PC-3 (cell line): ENCODE measurements around the gene FBXL4. TPM values are rescaled to one million over a fixed set of nuclear protein-coding genes. Genes with fewer than 3 reads are reported as not detected.

Experiments used
- ATAC-seq: fragments of 200-7000 bp; cut with Tn5 transposase; 2 replicates; pipeline ENCODE4 v1.9.1; 2020; ENCODE audit warnings: mild to moderate bottlenecking, moderate library complexity
- BruUV-seq: library from RNA; stranded (reverse); fragments of 400-500 nt; replicated peaks from 2 replicates; lab custom pipeline; 2021; lab: Mats Ljungman, UMichigan
- CTCF ChIA-PET: fragments of 300-600 bp; sonication (Branson Sonifier 250); formaldehyde crosslinking; loops from one replicate; lab custom pipeline; 2022; ENCODE audit warnings: antibody characterized with exemption; lab: Charles Lee
- POLR2A ChIA-PET: fragments of 300-600 bp; sonication (Branson Sonifier 250); formaldehyde crosslinking; loops from one replicate; lab custom pipeline; 2022; ENCODE audit warnings: antibody characterized with exemption; ENCODE audit not compliant: unreplicated experiment; lab: Charles Lee
- DNase-seq: peaks from one replicate; pipeline ENCODE4 v3.0.0-alpha.2; 2015
- H2AFZ ChIP-seq: fragments of 300-600 bp; sonication (generic); 2 replicates; pipeline ENCODE4 v1.6.0; 2016; ENCODE audit warnings: antibody characterized with exemption, low read length
- H3F3A ChIP-seq: fragments of 300-600 bp; sonication (generic); one replicate; pipeline ENCODE4 v1.6.0; 2017; ENCODE audit warnings: antibody characterized with exemption, low read length, control low read depth, mild to moderate bottlenecking; ENCODE audit not compliant: unreplicated experiment
- H3K27ac ChIP-seq: fragments of 300-600 bp; sonication (generic); 2 replicates; pipeline ENCODE4 v1.5.1; 2016; ENCODE audit warnings: mild to moderate bottlenecking, low read length
- H3K27me3 ChIP-seq: fragments of 300-600 bp; sonication (generic); 2 replicates; pipeline ENCODE4 v1.6.1; 2016; ENCODE audit warnings: low read length, mixed read lengths
- H3K36me3 ChIP-seq: fragments of 300-600 bp; sonication (generic); 2 replicates; pipeline ENCODE4 v1.6.1; 2016; ENCODE audit warnings: low read depth, mixed run types, low read length, mixed read lengths
- H3K4me1 ChIP-seq: fragments of 300-600 bp; sonication (generic); 2 replicates; pipeline ENCODE4 v1.5.1; 2016; ENCODE audit warnings: low read length; ENCODE audit not compliant: insufficient read depth
- H3K4me2 ChIP-seq: fragments of 300-600 bp; sonication (generic); 2 replicates; pipeline ENCODE4 v1.6.0; 2016; ENCODE audit warnings: low read length
- H3K4me3 ChIP-seq: fragments of 300-600 bp; sonication (generic); 2 replicates; pipeline ENCODE4 v1.5.1; 2016; ENCODE audit warnings: mild to moderate bottlenecking, low read length, mixed read lengths
- H3K79me2 ChIP-seq: fragments of 300-600 bp; sonication (generic); 2 replicates; pipeline ENCODE4 v1.6.1; 2017; ENCODE audit warnings: low read length, mixed read lengths
- H3K9ac ChIP-seq: fragments of 300-600 bp; sonication (generic); 2 replicates; pipeline ENCODE4 v1.6.0; 2016; ENCODE audit warnings: mild to moderate bottlenecking, low read length
- H3K9me2 ChIP-seq: fragments of 300-600 bp; sonication (generic); replicated peaks from 2 replicates; pipeline ENCODE4 v1.6.1; 2016; ENCODE audit warnings: mixed run types, low read length, mixed read lengths
- H3K9me3 ChIP-seq: fragments of 300-600 bp; sonication (generic); 2 replicates; pipeline ENCODE4 v1.6.1; 2016; ENCODE audit warnings: low read length, mixed read lengths
- H4K20me1 ChIP-seq: fragments of 300-600 bp; sonication (generic); 2 replicates; pipeline ENCODE4 v1.6.1; 2016; ENCODE audit warnings: low read length, mixed read lengths
- CTCF ChIP-seq: fragments of 300-600 bp; sonication (generic); conservative IDR thresholded peaks from 2 replicates; pipeline ENCODE4 v1.5.1; 2017; ENCODE audit warnings: antibody characterized with exemption, low read depth, mild to moderate bottlenecking, low read length
- EZH2 ChIP-seq: fragments of 300-600 bp; sonication (generic); IDR thresholded peaks from one replicate; pipeline ENCODE4 v1.6.1; 2017; ENCODE audit warnings: antibody characterized with exemption, mild to moderate bottlenecking, low read length; ENCODE audit not compliant: unreplicated experiment
- EZH2phosphoT487 ChIP-seq: fragments of 300-600 bp; sonication (generic); IDR thresholded peaks from 2 replicates; pipeline ENCODE4 v1.6.1; 2018; ENCODE audit warnings: mild to moderate bottlenecking, antibody characterized with exemption, low read length, borderline replicate concordance
- intact Hi-C: fragments of 100-400 bp; cut with micrococcal nuclease; formaldehyde crosslinking; loops from 2 replicates; pipeline ENCODE4 v1.9.0; 2023
- total RNA-seq: library from RNA; depleted of rRNA; stranded (reverse); fragments of >200 nt; gene quantifications from 2 replicates; pipeline ENCODE4 v1.2.3, GENCODE V29; 2014

FBXL4 gene
- total RNA-seq, 1 experiment from 2014 or later: 3.8 TPM

GRCh38 chr6:98871057-98871456 is 76.7 kb downstream of the FBXL4 start:
- Histone ChIP-seq H2AFZ (no peak overlapping the region), H3K9me2 (no peaks in the 10 kb centered on the region), H4K20me1 (no peaks in the 10 kb centered on the region), H3K4me2 (peak overlapping the region; percentile 26; the same call in 1 of the 2 replicates), H3K9me3 (no peaks in the 10 kb centered on the region), H3K9ac (no peak overlapping the region), H3K27ac (no peak overlapping the region), H3K4me1 (peaks cover 6% of the 10 kb centered on the region), H3K4me3 (no peak overlapping the region), H3K36me3 (no peaks in the 10 kb centered on the region), H3F3A (no peaks in the 10 kb centered on the region), H3K79me2 (no peaks in the 10 kb centered on the region), H3K27me3 (no peaks in the 10 kb centered on the region)
- ATAC-seq (peak; percentile 85), DNase-seq (peak; percentile 50)
- intact Hi-C loops: loop anchor here (5.0 kb wide), 1 partner anchor 76 kb away; the partner anchor contains the start of gene FBXL4
- BruUV-seq: no TSS peak
- no peak for TF ChIP-seq EZH2phosphoT487
- no peak for TF ChIP-seq EZH2
- no peak for TF ChIP-seq CTCF
- ChIA-PET CTCF (no interaction called here), POLR2A (no interaction called here)

GRCh38 chr6:98864497-98864896 is 83.2 kb downstream of the FBXL4 start:
- POLR2A ChIA-PET: no interaction called here
- no peaks in the 10 kb centered on the region for H3K36me3 ChIP-seq
- no peaks in the 10 kb centered on the region for H3K79me2 ChIP-seq
- no peak overlapping the region for H3K4me2 ChIP-seq
- no peak for ATAC-seq
- H3F3A ChIP-seq: no peaks in the 10 kb centered on the region
- no peak overlapping the region for H3K9ac ChIP-seq
- BruUV-seq: no TSS peak
- no peak overlapping the region for H3K4me3 ChIP-seq
- no peaks in the 10 kb centered on the region for H4K20me1 ChIP-seq
- no peak overlapping the region for H2AFZ ChIP-seq
- H3K27me3 ChIP-seq: no peaks in the 10 kb centered on the region
- CTCF ChIA-PET: no interaction called here
- no peaks in the 10 kb centered on the region for H3K9me3 ChIP-seq
- no peak overlapping the region for H3K27ac ChIP-seq
- intact Hi-C loops: no loop called here
- no peak for DNase-seq
- H3K9me2 ChIP-seq: no peaks in the 10 kb centered on the region
- TF ChIP-seq EZH2 (no peak), CTCF (no peak), EZH2phosphoT487 (no peak)
- no peaks in the 10 kb centered on the region for H3K4me1 ChIP-seq

- Histone ChIP-seq H4K20me1 (no peaks in the 10 kb centered on the region), H3K9ac (no peak overlapping the region), H3F3A (no peaks in the 10 kb centered on the region), H2AFZ (no peak overlapping the region), H3K79me2 (no peaks in the 10 kb centered on the region), H3K27me3 (peaks cover 20% of the 10 kb centered on the region), H3K27ac (no peak overlapping the region), H3K9me3 (no peaks in the 10 kb centered on the region), H3K36me3 (no peaks in the 10 kb centered on the region), H3K9me2 (no peaks in the 10 kb centered on the region), H3K4me2 (no peak overlapping the region), H3K4me3 (no peak overlapping the region), H3K4me1 (no peaks in the 10 kb centered on the region)
- TF ChIP-seq CTCF (no peak), EZH2phosphoT487 (no peak), EZH2 (no peak)
- DNase-seq (no peak), ATAC-seq (no peak)
- intact Hi-C loops: loop anchor here (5.0 kb wide), 2 partner anchors 796 to 1351 kb away; no protein-coding TSS in a partner anchor
- ChIA-PET POLR2A (no interaction called here), CTCF (no interaction called here)
- BruUV-seq: no TSS peak
These were observed 99.1 kb downstream of the FBXL4 start for GRCh38 chr6:98848539-98849242.
